ENCODE results near the gene MESP2.

Gene MESP2

DNA sequence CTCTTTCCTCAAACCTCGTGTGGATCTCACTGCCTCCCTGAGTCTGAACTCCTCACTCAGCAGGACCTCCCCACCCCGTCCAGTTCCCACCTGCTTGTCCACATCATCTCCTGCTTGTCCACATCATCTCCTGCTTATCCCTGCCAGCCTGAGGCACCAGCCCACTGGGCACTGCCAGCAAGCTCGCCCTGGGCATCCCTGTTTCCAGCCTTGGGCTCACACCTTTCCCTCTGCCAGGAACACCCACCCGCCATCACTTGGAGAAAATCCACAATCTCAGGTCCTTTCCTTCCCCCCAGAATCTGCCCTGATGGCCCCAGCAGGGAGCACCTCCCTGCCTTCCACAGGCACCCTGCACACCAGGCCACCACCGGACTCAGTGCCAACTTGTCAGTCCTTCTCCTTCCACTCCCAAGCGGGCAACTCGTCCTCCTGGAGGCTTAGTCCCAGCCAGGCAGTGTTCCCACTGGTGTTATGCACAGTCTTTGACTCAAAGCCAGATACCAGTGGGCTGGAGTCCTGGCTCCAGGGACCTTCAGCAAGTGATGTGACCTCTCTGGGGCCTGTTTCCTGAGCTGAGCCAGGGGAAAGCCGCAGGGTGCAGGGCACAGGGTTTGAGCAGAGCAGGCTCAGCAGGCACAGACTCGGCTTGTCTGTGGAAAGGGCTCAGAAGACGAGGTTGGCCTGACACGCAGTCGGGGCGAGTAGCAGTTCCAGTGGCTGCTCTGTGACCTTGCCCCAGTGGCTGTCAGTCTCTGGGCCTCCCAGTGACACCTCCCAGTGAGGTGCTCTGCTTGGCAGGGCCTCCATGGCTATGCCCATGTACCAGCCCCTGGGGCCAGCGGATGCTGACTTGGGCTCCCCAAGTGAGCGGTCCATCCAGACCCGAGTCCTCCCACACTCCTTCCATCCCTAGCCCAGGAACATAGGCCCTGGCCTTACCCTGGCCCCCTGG lies 9.5 kb upstream of the MESP2 start:
- TF ChIP-seq POLR2AphosphoS5 (IDR thresholded peaks at IDR 0.05; ENCODE audit: low read depth, low read length) = no peak
- TF ChIP-seq, protein P1, sequence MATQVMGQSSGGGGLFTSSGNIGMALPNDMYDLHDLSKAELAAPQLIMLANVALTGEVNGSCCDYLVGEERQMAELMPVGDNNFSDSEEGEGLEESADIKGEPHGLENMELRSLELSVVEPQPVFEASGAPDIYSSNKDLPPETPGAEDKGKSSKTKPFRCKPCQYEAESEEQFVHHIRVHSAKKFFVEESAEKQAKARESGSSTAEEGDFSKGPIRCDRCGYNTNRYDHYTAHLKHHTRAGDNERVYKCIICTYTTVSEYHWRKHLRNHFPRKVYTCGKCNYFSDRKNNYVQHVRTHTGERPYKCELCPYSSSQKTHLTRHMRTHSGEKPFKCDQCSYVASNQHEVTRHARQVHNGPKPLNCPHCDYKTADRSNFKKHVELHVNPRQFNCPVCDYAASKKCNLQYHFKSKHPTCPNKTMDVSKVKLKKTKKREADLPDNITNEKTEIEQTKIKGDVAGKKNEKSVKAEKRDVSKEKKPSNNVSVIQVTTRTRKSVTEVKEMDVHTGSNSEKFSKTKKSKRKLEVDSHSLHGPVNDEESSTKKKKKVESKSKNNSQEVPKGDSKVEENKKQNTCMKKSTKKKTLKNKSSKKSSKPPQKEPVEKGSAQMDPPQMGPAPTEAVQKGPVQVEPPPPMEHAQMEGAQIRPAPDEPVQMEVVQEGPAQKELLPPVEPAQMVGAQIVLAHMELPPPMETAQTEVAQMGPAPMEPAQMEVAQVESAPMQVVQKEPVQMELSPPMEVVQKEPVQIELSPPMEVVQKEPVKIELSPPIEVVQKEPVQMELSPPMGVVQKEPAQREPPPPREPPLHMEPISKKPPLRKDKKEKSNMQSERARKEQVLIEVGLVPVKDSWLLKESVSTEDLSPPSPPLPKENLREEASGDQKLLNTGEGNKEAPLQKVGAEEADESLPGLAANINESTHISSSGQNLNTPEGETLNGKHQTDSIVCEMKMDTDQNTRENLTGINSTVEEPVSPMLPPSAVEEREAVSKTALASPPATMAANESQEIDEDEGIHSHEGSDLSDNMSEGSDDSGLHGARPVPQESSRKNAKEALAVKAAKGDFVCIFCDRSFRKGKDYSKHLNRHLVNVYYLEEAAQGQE (IDR thresholded peaks at IDR 0.05; ENCODE audit: insufficient read depth in 1 of 2, low read depth in 2 of 2, low read length in 2 of 2) = no peak
- no peak for TF ChIP-seq FOXP2 (optimal IDR thresholded peaks at IDR 0.05; ENCODE audit: borderline replicate concordance, extremely low read depth, extremely low read length, insufficient read depth)
- TF ChIP-seq TAF1 (IDR thresholded peaks at IDR 0.05; ENCODE audit: borderline replicate concordance, insufficient read depth, low read length) = no peak
- no peak for TF ChIP-seq SIN3A (IDR thresholded peaks at IDR 0.05; ENCODE audit: borderline replicate concordance, insufficient read depth, low read length)

DNA sequence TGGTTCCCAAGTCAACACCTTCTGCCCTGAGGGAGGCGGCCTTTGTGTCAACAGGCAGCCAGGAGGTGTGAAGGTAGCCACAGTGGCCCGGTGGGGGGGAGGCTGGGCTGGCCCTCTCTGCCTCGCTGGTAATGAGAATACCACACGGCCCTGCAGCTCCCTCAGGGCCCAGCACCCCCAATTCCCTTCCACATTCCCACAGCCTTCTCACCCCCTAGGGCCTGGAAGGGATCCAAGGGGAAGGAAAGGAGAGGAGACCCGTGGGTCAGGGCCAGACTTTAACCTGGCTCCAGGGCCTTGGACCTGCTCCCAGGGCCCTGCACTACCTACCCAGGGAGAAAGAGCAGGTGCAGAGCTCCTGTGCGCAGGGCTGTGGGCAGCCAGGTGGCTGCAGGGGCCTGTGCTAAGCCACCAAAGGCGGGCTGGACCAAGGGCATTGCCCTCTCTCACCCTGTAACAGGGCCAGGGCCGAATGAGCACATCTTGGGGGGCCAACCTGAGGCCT lies 8.7 kb upstream of the MESP2 start:
- TF ChIP-seq, protein P1 (IDR thresholded peaks at IDR 0.05; ENCODE audit: insufficient read depth in 1 of 2, low read depth in 2 of 2, low read length in 2 of 2) = no peak
- TF ChIP-seq SIN3A (IDR thresholded peaks at IDR 0.05; ENCODE audit: borderline replicate concordance, insufficient read depth, low read length) = no peak
- TF ChIP-seq FOXP2 (optimal IDR thresholded peaks at IDR 0.05; ENCODE audit: borderline replicate concordance, extremely low read depth, extremely low read length, insufficient read depth) = no peak
- no peak for TF ChIP-seq POLR2AphosphoS5 (IDR thresholded peaks at IDR 0.05; ENCODE audit: low read depth, low read length)
- no peak for TF ChIP-seq TAF1 (IDR thresholded peaks at IDR 0.05; ENCODE audit: borderline replicate concordance, insufficient read depth, low read length)

DNA sequence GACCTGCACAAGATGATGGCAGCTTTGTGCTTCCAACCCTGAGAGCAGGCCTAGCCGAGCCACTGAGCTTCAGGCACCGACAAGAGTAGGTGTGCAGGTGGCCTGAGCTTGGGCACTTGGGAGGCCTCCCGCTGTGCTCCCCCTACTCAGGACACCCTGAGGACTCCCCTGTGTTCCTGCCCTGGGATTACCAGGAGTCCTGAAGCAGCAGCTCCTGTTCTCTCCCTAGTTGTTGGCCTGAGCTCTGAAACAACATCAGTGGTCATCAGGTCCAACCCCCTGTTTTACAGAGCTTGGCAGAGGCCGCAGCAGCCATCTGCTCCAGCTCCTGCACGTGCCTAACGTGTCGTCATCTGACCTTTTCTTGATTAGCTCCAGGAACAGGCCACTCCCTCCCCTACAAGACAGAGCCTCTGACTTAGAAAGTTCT lies 8.0 kb upstream of the MESP2 start:
- TF ChIP-seq POLR2AphosphoS5 (IDR thresholded peaks at IDR 0.05; ENCODE audit: low read depth, low read length) (no peak), FOXP2 (optimal IDR thresholded peaks at IDR 0.05; ENCODE audit: borderline replicate concordance, extremely low read depth, extremely low read length, insufficient read depth) (no peak), TAF1 (IDR thresholded peaks at IDR 0.05; ENCODE audit: borderline replicate concordance, insufficient read depth, low read length) (no peak), SIN3A (IDR thresholded peaks at IDR 0.05; ENCODE audit: borderline replicate concordance, insufficient read depth, low read length) (no peak)
- TF ChIP-seq, protein P1 (IDR thresholded peaks at IDR 0.05; ENCODE audit: insufficient read depth in 1 of 2, low read depth in 2 of 2, low read length in 2 of 2) = no peak

DNA sequence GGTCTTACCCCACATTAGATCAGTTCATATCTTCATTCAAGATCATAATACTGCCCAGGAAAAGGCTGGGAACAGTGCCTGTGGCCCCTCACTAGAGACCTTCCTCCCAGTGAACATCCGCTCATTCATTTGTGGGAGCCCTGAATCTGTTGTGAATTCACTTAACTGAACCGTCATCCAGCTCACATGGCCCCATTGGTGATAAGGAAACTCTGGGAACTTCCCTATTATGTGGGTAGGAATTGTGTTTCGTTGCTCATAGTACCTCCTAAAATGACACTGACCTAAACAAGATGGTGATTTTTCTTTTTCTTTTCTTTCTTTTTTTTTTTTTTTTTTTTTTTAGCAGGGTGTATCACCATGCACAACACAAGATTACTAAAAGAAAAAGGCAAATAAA lies 6.8 kb upstream of the MESP2 start:
- TF ChIP-seq TAF1 (IDR thresholded peaks at IDR 0.05; ENCODE audit: borderline replicate concordance, insufficient read depth, low read length) (no peak), POLR2AphosphoS5 (IDR thresholded peaks at IDR 0.05; ENCODE audit: low read depth, low read length) (no peak), SIN3A (IDR thresholded peaks at IDR 0.05; ENCODE audit: borderline replicate concordance, insufficient read depth, low read length) (no peak), FOXP2 (optimal IDR thresholded peaks at IDR 0.05; ENCODE audit: borderline replicate concordance, extremely low read depth, extremely low read length, insufficient read depth) (no peak)
- TF ChIP-seq, protein P1 (IDR thresholded peaks at IDR 0.05; ENCODE audit: insufficient read depth in 1 of 2, low read depth in 2 of 2, low read length in 2 of 2) = no peak
